ENCODE measurements around the gene SUGP1.

- TF ChIP-seq EZH2 (IDR thresholded peaks at IDR 0.05; ENCODE audit: borderline replicate concordance) (no peak), CTCF (IDR thresholded peaks at IDR 0.05; ENCODE audit: poor library complexity) (no peak)
These were observed 15.3 kb upstream of the SUGP1 start for GRCh38 chr19:19335408-19336158.
